A549 (cell line): ENCODE data around the gene CARMIL1.

ENCODE experiments used
- CTCF ChIP-seq: fragments of >200 bp; sonication (Bioruptor Twin); formaldehyde crosslinking; IDR thresholded peaks from 3 replicates; pipeline ENCODE4 v1.5.1; 2016
- E2F6 ChIP-seq: IDR thresholded peaks from 2 replicates; pipeline ENCODE4 v1.6.1; 2012; ENCODE audit warnings: low read depth, borderline replicate concordance
- EP300 ChIP-seq, 2 experiments: fragments of >200 bp; sonication (Bioruptor Twin); formaldehyde crosslinking; IDR thresholded peaks; 2 replicates in 1 of 2; 3 replicates in 1 of 2; pipeline ENCODE4 v1.6.1; 2016 to 2017
- FOXS1 ChIP-seq: fragments of 250-450 bp; sonication (Bioruptor Pico); IDR thresholded peaks from 2 replicates; pipeline ENCODE4 v1.5.0; 2020; ENCODE audit warnings: mild to moderate bottlenecking, moderate library complexity
- HOXA7 ChIP-seq: fragments of 250-450 bp; sonication (Bioruptor Pico); IDR thresholded peaks from 2 replicates; pipeline ENCODE4 v1.5.0; 2020; ENCODE audit warnings: mild to moderate bottlenecking, moderate library complexity
- POLR2A ChIP-seq: IDR thresholded peaks from 2 replicates; pipeline ENCODE4 v1.6.1; 2012; ENCODE audit warnings: mild to moderate bottlenecking, low read length
- RAD21 ChIP-seq, 2 experiments: fragments of >200 bp in 1 of 2; sonication (Bioruptor Twin) in 1 of 2; formaldehyde crosslinking in 1 of 2; IDR thresholded peaks in 1 of 2; conservative IDR thresholded peaks in 1 of 2; 2 replicates in 1 of 2; 3 replicates in 1 of 2; pipeline ENCODE4 v1.6.1; 2012 to 2018; ENCODE audit warnings: inconsistent platforms in 1 of 2
- ZC3H11A ChIP-seq: fragments of 450-650 bp; IDR thresholded peaks from 2 replicates; pipeline ENCODE4 v1.6.1; 2014; ENCODE audit warnings: antibody characterized with exemption, mild to moderate bottlenecking
- TF ChIP-seq, protein P1 (sequence below): fragments of 200-600 bp; sonication (generic); IDR thresholded peaks from 2 replicates; pipeline ENCODE4 v1.6.1; 2016; ENCODE audit warnings: antibody characterized with exemption, mild to moderate bottlenecking, moderate library complexity

DNA sequence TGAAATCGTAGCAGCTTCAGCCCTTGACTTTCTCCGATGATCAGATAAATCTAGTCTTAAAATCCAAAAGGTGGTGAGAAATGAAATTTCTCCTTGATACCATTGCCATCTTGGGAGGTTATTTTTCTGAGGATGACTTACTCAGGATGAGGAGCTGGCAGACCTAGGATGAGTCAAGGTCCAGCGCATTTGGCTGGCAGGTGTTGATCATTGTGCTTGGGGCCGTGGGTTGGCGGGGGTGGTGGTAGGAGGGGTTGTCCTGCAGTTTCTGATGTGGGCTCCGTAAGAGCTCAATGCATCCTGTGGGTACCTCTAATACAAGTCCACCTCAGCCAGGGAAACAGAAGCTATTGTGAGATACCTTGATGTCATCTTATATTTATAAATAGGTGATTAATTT, 224.5 kb downstream of the CARMIL1 start:
- TF ChIP-seq E2F6 (no peak), CTCF (no peak), EP300 (IDR thresholded peaks at IDR 0.05) (no peak), POLR2A (no peak), HOXA7 (CRISPR knock-in tag) (no peak), ZC3H11A (no peak), RAD21 (conservative IDR thresholded peaks at IDR 0.05 in 1 of 2, IDR thresholded peaks at IDR 0.05 in 1 of 2) (no peak), FOXS1 (no peak)
- TF ChIP-seq, protein P1, sequence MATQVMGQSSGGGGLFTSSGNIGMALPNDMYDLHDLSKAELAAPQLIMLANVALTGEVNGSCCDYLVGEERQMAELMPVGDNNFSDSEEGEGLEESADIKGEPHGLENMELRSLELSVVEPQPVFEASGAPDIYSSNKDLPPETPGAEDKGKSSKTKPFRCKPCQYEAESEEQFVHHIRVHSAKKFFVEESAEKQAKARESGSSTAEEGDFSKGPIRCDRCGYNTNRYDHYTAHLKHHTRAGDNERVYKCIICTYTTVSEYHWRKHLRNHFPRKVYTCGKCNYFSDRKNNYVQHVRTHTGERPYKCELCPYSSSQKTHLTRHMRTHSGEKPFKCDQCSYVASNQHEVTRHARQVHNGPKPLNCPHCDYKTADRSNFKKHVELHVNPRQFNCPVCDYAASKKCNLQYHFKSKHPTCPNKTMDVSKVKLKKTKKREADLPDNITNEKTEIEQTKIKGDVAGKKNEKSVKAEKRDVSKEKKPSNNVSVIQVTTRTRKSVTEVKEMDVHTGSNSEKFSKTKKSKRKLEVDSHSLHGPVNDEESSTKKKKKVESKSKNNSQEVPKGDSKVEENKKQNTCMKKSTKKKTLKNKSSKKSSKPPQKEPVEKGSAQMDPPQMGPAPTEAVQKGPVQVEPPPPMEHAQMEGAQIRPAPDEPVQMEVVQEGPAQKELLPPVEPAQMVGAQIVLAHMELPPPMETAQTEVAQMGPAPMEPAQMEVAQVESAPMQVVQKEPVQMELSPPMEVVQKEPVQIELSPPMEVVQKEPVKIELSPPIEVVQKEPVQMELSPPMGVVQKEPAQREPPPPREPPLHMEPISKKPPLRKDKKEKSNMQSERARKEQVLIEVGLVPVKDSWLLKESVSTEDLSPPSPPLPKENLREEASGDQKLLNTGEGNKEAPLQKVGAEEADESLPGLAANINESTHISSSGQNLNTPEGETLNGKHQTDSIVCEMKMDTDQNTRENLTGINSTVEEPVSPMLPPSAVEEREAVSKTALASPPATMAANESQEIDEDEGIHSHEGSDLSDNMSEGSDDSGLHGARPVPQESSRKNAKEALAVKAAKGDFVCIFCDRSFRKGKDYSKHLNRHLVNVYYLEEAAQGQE: no peak
